Measurements from ENCODE around the gene LRRC15. TPM values are rescaled to one million over a fixed set of nuclear protein-coding genes. Genes with fewer than 3 reads are reported as not detected.

LRRC15 gene
- total and polyA plus RNA-seq, 2 donors (not counting 3 experiments of a cell fraction or from before 2014, with no cell fraction given) = not detected

DNA sequence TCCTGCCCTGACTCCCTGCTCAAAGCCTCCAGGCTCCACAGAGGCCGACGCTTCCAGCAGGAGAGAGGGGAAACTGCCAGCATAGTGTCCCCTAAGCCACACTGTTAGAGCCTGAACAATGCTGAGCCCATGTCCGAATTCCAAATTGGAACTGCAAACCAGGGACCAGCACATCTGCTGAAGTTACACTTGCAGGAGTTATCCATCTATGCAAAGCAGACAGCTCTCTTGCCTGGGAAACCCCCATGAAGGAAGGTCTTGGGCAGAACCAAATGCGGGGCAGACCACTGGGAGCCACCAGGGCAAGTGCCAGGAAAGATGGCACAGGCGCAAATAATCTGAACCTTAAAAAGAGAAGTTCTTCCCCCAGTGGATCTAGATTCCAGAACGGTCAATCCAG is 625 bp downstream of the LRRC15 start:
- Histone ChIP-seq H3K4me3 (replicated peaks in 1 of 3; ENCODE audit: insufficient read depth in 1 of 3, low read depth in 1 of 3, low read length in 3 of 3) (no peak overlapping the region), H3K36me3 (ENCODE audit: control insufficient read depth in 2 of 2, extremely low read depth in 1 of 2, insufficient read depth in 2 of 2, low read length in 2 of 2) (no peaks in the 10 kb centered on the region), H3K27me3 (ENCODE audit: control insufficient read depth in 2 of 2, insufficient read depth in 2 of 2, low read length in 2 of 2) (peaks cover 15 to 19% of the 10 kb centered on the region in 2 experiments), H3K4me2 (ENCODE audit: insufficient read depth, low read length) (no peak overlapping the region), H2AFZ (ENCODE audit: low read depth, low read length) (no peak overlapping the region), H3K79me2 (ENCODE audit: control insufficient read depth, insufficient read depth, low read length) (no peaks in the 10 kb centered on the region), H3K27ac (ENCODE audit: insufficient read depth, low read depth, low read length) (no peak overlapping the region), H3K9me3 (replicated peaks; ENCODE audit: control insufficient read depth, insufficient read depth, low read length) (no peaks in the 10 kb centered on the region), H4K20me1 (replicated peaks; ENCODE audit: control insufficient read depth, extremely low read depth, insufficient read depth, low read length) (no peaks in the 10 kb centered on the region), H3K9me1 (replicated peaks; ENCODE audit: control insufficient read depth, extremely low read depth, insufficient read depth, low read length) (no peaks in the 10 kb centered on the region), H3K4me1 (ENCODE audit: control insufficient read depth, extremely low read depth, insufficient read depth, low read length) (peaks cover 5% of the 10 kb centered on the region), H3K9ac (replicated peaks; ENCODE audit: extremely low read depth, insufficient read depth, low read length) (no peak overlapping the region)
- dilution Hi-C loops (cut with MboI; ENCODE audit: extremely low pct_ligation_motif_present, low sequenced_read_pairs) = no loop called here
- FAIRE-seq = no peak
- ChIA-PET CTCF (interaction anchor here (1.0 to 2.1 kb wide), 8 partner anchors 12 to 205 kb away, joined by 3 to 6 read pairs (median 3); no protein-coding TSS in a partner anchor), POLR2A (no interaction called here)
- intact Hi-C loops (cut with micrococcal nuclease) = no loop called here
- BruUV-seq (replicated peaks) = no TSS peak
- DNase-seq (ENCODE audit: low read depth, low spot score) = no peak
- TF ChIP-seq MYC (IDR thresholded peaks at IDR 0.05; ENCODE audit: low read depth, low read length) = no peak
- no peak for TF ChIP-seq JUN (IDR thresholded peaks at IDR 0.05; ENCODE audit: borderline replicate concordance, insufficient read depth, insufficient read length, low read depth)
- no peak for TF ChIP-seq POLR2AphosphoS5 (IDR thresholded peaks at IDR 0.05; ENCODE audit: insufficient read depth, low read depth, low read length)
- no peak for TF ChIP-seq CTCF (IDR thresholded peaks at IDR 0.05; ENCODE audit: extremely low read depth in 1 of 2, insufficient read depth in 1 of 2, low read depth in 1 of 2, low read length in 2 of 2)
- TF ChIP-seq, protein P1, sequence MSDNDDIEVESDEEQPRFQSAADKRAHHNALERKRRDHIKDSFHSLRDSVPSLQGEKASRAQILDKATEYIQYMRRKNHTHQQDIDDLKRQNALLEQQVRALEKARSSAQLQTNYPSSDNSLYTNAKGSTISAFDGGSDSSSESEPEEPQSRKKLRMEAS (IDR thresholded peaks at IDR 0.05; ENCODE audit: insufficient read depth, insufficient read length) = no peak
- TF ChIP-seq FOS (IDR thresholded peaks at IDR 0.05; ENCODE audit: borderline replicate concordance, insufficient read depth, low read length) = no peak
- TF ChIP-seq GATA2 (IDR thresholded peaks at IDR 0.05; ENCODE audit: insufficient read depth, insufficient read length, low read depth, low read length) = no peak
- no peak for TF ChIP-seq POLR2A (IDR thresholded peaks at IDR 0.05; ENCODE audit: low read depth, low read length)
- TF ChIP-seq EZH2 (IDR thresholded peaks at IDR 0.05; ENCODE audit: borderline replicate concordance, low read depth, low read length, severe bottlenecking) = no peak
